Neural progenitor cell (in vitro differentiated cells): ENCODE data around the gene SESTD1. TPM values are rescaled to one million over a fixed set of nuclear protein-coding genes. Genes with fewer than 3 reads are reported as not detected.

Source experiments
- DNase-seq: peaks from one replicate; pipeline ENCODE4 v3.0.0-alpha.2; 2016; ENCODE audit warnings: low spot score
- H2AFZ ChIP-seq: fragments of 200-600 bp; sonication (generic); replicated peaks from 2 replicates; pipeline ENCODE4 v1.6.1; 2016; ENCODE audit warnings: antibody characterized with exemption
- H3F3A ChIP-seq: fragments of 200-600 bp; sonication (generic); 2 replicates; pipeline ENCODE4 v1.6.1; 2016; ENCODE audit warnings: antibody characterized with exemption, low read depth
- H3K27ac ChIP-seq: fragments of 200-600 bp; sonication (generic); 2 replicates; pipeline ENCODE4 v1.5.1; 2016; ENCODE audit warnings: mild to moderate bottlenecking
- H3K27me3 ChIP-seq: fragments of 200-600 bp; sonication (generic); 2 replicates; pipeline ENCODE4 v1.6.1; 2016; ENCODE audit warnings: mild to moderate bottlenecking, moderate library complexity
- H3K36me3 ChIP-seq: fragments of 200-600 bp; sonication (generic); 2 replicates; pipeline ENCODE4 v1.5.1; 2016
- H3K4me1 ChIP-seq: fragments of 200-600 bp; sonication (generic); 2 replicates; pipeline ENCODE4 v1.6.1; 2016; ENCODE audit warnings: mixed run types
- H3K4me2 ChIP-seq: fragments of 200-600 bp; sonication (generic); 2 replicates; pipeline ENCODE4 v1.6.1; 2016
- H3K4me3 ChIP-seq: fragments of 200-600 bp; sonication (generic); 2 replicates; pipeline ENCODE4 v1.5.1; 2016
- H3K79me2 ChIP-seq: fragments of 200-600 bp; sonication (generic); 2 replicates; pipeline ENCODE4 v1.6.1; 2016; ENCODE audit warnings: low read depth
- H3K9ac ChIP-seq: fragments of 200-600 bp; sonication (generic); 2 replicates; pipeline ENCODE4 v1.6.1; 2016
- H3K9me3 ChIP-seq: fragments of 200-600 bp; sonication (generic); 2 replicates; pipeline ENCODE4 v1.5.1; 2016; ENCODE audit warnings: low read depth
- H4K20me1 ChIP-seq: fragments of 200-600 bp; sonication (generic); 2 replicates; pipeline ENCODE4 v1.6.1; 2016; ENCODE audit warnings: low read depth
- H3K27ac Mint-ChIP-seq: 3 replicates; pipeline ENCODE4 v1.8.0; 2021; ENCODE audit warnings: mixed read lengths
- H3K27me3 Mint-ChIP-seq: 2 replicates; pipeline ENCODE4 v1.8.0; 2022; ENCODE audit warnings: low read depth, mild to moderate bottlenecking, inconsistent platforms, moderate library complexity, mixed read lengths; ENCODE audit not compliant: insufficient read depth
- H3K36me3 Mint-ChIP-seq: 3 replicates; pipeline ENCODE4 v1.8.0; 2021; ENCODE audit warnings: mixed read lengths
- H3K4me1 Mint-ChIP-seq: 3 replicates; pipeline ENCODE4 v1.8.0; 2021; ENCODE audit warnings: mixed read lengths
- H3K4me3 Mint-ChIP-seq: 3 replicates; pipeline ENCODE4 v1.8.0; 2021; ENCODE audit warnings: mild to moderate bottlenecking, moderate library complexity, mixed read lengths
- H3K9me3 Mint-ChIP-seq: 3 replicates; pipeline ENCODE4 v1.8.0; 2020; ENCODE audit warnings: mixed read lengths
- CTCF ChIP-seq: fragments of 200-600 bp; sonication (generic); IDR thresholded peaks from 2 replicates; pipeline ENCODE4 v1.5.1; 2017; ENCODE audit warnings: antibody characterized with exemption, mild to moderate bottlenecking
- EZH2 ChIP-seq: fragments of 200-600 bp; sonication (generic); IDR thresholded peaks from 2 replicates; pipeline ENCODE4 v1.6.1; 2017; ENCODE audit warnings: antibody characterized with exemption, mild to moderate bottlenecking, moderate library complexity
- EZH2phosphoT487 ChIP-seq: fragments of 200-600 bp; sonication (generic); IDR thresholded peaks from 2 replicates; pipeline ENCODE4 v1.6.1; 2017; ENCODE audit warnings: antibody characterized with exemption
- total RNA-seq: library from RNA; depleted of rRNA; stranded (reverse); fragments of >200 nt; gene quantifications from 2 replicates; pipeline ENCODE4 v1.2.3, GENCODE V29; 2015; ENCODE audit warnings: low replicate concordance

The SESTD1 gene
- total RNA-seq, 1 donor from 2014 or later, result 43.1 TPM

- Histone ChIP-seq H3K36me3 (no peaks in the 10 kb centered on the region), H3K4me3 (no peak overlapping the region), H3K4me2 (no peak overlapping the region), H2AFZ (no peak overlapping the region), H3F3A (no peaks in the 10 kb centered on the region), H3K27me3 (no peaks in the 10 kb centered on the region), H4K20me1 (no peaks in the 10 kb centered on the region), H3K79me2 (no peaks in the 10 kb centered on the region), H3K9me3 (no peaks in the 10 kb centered on the region), H3K4me1 (no peaks in the 10 kb centered on the region), H3K9ac (no peak overlapping the region), H3K27ac (no peak overlapping the region)
- H3K9me3 Mint-ChIP-seq, result peaks cover 13% of the 10 kb centered on the region
- H3K4me3 Mint-ChIP-seq, result no peak overlapping the region
- no peak overlapping the region for H3K27ac Mint-ChIP-seq
- TF ChIP-seq EZH2 (no peak), CTCF (no peak), EZH2phosphoT487 (no peak)
- no peaks in the 10 kb centered on the region for H3K4me1 Mint-ChIP-seq
- H3K36me3 Mint-ChIP-seq, result no peaks in the 10 kb centered on the region
- H3K27me3 Mint-ChIP-seq, result peaks cover 2% of the 10 kb centered on the region
- no peak for DNase-seq
Measured at GRCh38 chr2:179071810-179072355, 192.7 kb downstream of the SESTD1 start.

GRCh38 chr2:179070895-179071294 is 193.7 kb downstream of the SESTD1 start:
- H3K27me3 ChIP-seq, result no peaks in the 10 kb centered on the region
- H3F3A ChIP-seq, result no peaks in the 10 kb centered on the region
- no peaks in the 10 kb centered on the region for H3K4me1 Mint-ChIP-seq
- no peaks in the 10 kb centered on the region for H3K36me3 ChIP-seq
- no peak overlapping the region for H3K4me3 ChIP-seq
- H3K27ac ChIP-seq, result no peak overlapping the region
- peaks cover 4% of the 10 kb centered on the region for H3K27me3 Mint-ChIP-seq
- H3K4me2 ChIP-seq, result no peak overlapping the region
- no peak for DNase-seq
- peaks cover under 1% of the 10 kb centered on the region for H3K36me3 Mint-ChIP-seq
- no peaks in the 10 kb centered on the region for H3K9me3 ChIP-seq
- H3K4me3 Mint-ChIP-seq, result no peak overlapping the region
- no peaks in the 10 kb centered on the region for H3K4me1 ChIP-seq
- H4K20me1 ChIP-seq, result no peaks in the 10 kb centered on the region
- no peaks in the 10 kb centered on the region for H3K79me2 ChIP-seq
- TF ChIP-seq EZH2 (no peak), CTCF (no peak), EZH2phosphoT487 (no peak)
- no peak overlapping the region for H2AFZ ChIP-seq
- H3K27ac Mint-ChIP-seq, result no peak overlapping the region
- no peak overlapping the region for H3K9ac ChIP-seq
- H3K9me3 Mint-ChIP-seq, result peaks cover 10% of the 10 kb centered on the region

DNA sequence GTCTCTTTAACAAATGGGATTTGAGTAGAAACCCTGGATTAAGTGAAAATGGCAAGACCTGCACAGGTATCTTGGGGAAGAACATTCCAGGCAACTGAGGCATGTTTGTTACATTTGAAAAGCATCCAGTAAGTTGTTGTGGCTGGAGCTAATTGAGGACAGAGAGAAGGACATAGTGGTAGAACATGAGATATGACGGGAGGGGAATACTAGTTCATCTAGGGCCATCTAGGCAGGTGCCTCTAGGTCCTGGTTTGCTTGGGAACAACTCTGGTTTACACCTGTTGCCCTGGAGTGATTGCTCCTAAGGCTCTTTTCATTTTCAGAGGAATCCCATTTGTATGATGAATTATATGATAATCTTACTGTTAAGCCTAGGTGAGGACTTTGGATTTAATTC is 194.9 kb downstream of the SESTD1 start:
- H3K4me1 ChIP-seq, result no peaks in the 10 kb centered on the region
- no peaks in the 10 kb centered on the region for H3F3A ChIP-seq
- no peak overlapping the region for H3K27ac Mint-ChIP-seq
- H3K9ac ChIP-seq, result no peak overlapping the region
- no peak overlapping the region for H3K4me2 ChIP-seq
- H3K79me2 ChIP-seq, result no peaks in the 10 kb centered on the region
- peaks cover 2% of the 10 kb centered on the region for H3K36me3 Mint-ChIP-seq
- no peaks in the 10 kb centered on the region for H3K4me1 Mint-ChIP-seq
- DNase-seq, result no peak
- no peak overlapping the region for H2AFZ ChIP-seq
- H3K9me3 Mint-ChIP-seq, result peaks cover 11% of the 10 kb centered on the region
- peaks cover 4% of the 10 kb centered on the region for H3K27me3 Mint-ChIP-seq
- H3K27ac ChIP-seq, result no peak overlapping the region
- TF ChIP-seq CTCF (no peak), EZH2 (no peak), EZH2phosphoT487 (no peak)
- H3K4me3 ChIP-seq, result no peak overlapping the region
- H4K20me1 ChIP-seq, result no peaks in the 10 kb centered on the region
- H3K9me3 ChIP-seq, result no peaks in the 10 kb centered on the region
- H3K36me3 ChIP-seq, result no peaks in the 10 kb centered on the region
- no peaks in the 10 kb centered on the region for H3K27me3 ChIP-seq
- no peak overlapping the region for H3K4me3 Mint-ChIP-seq
